SK-N-SH treated with all-trans-retinoic acid at 6 μM for 48 hours (cell line): ENCODE measurements around the gene CSTF3.

Experiments
- ARNTL ChIP-seq: fragments of 450-650 bp; formaldehyde crosslinking; IDR thresholded peaks from 2 replicates; pipeline ENCODE4 v1.5.0; 2020; ENCODE audit warnings: low read depth, mild to moderate bottlenecking, moderate library complexity, borderline replicate concordance
- CSDC2 ChIP-seq: fragments of 250-450 bp; sonication (Bioruptor Pico); IDR thresholded peaks from 2 replicates; pipeline ENCODE4 v1.5.0; 2020; ENCODE audit warnings: mild to moderate bottlenecking, moderate library complexity
- ISL1 ChIP-seq: fragments of 250-450 bp; sonication (Bioruptor Pico); IDR thresholded peaks from 2 replicates; pipeline ENCODE4 v2.1.2; 2022; ENCODE audit warnings: mild to moderate bottlenecking, moderate library complexity
- SNAI2 ChIP-seq: fragments of 250-450 bp; sonication (Bioruptor Pico); IDR thresholded peaks from 2 replicates; pipeline ENCODE4 v1.5.0; 2020; ENCODE audit warnings: mild to moderate bottlenecking, moderate library complexity
- ZC3H10 ChIP-seq: fragments of 250-450 bp; sonication (Bioruptor Pico); IDR thresholded peaks from 2 replicates; pipeline ENCODE4 v1.5.1; 2021; ENCODE audit warnings: mild to moderate bottlenecking, moderate library complexity
- ZFP3 ChIP-seq: fragments of 250-450 bp; sonication (Bioruptor Pico); IDR thresholded peaks from 2 replicates; pipeline ENCODE4 v1.5.0; 2020; ENCODE audit warnings: mild to moderate bottlenecking, moderate library complexity
- ZNF565 ChIP-seq: fragments of 450-650 bp; formaldehyde crosslinking; conservative IDR thresholded peaks from 2 replicates; pipeline ENCODE4 v1.5.0; 2020; ENCODE audit warnings: low read depth, mild to moderate bottlenecking, moderate library complexity
- ZNF70 ChIP-seq: fragments of 450-650 bp; formaldehyde crosslinking; IDR thresholded peaks from 2 replicates; pipeline ENCODE4 v1.5.0; 2020; ENCODE audit warnings: mild to moderate bottlenecking, moderate library complexity
- ZNF8 ChIP-seq: fragments of 450-650 bp; formaldehyde crosslinking; IDR thresholded peaks from 2 replicates; pipeline ENCODE4 v1.5.0; 2020; ENCODE audit warnings: mild to moderate bottlenecking, moderate library complexity
- TF ChIP-seq, protein P1 (sequence below): fragments of 250-450 bp; sonication (Bioruptor Pico); IDR thresholded peaks from 2 replicates; pipeline ENCODE4 v1.8.0; 2020; ENCODE audit warnings: mild to moderate bottlenecking, moderate library complexity, borderline replicate concordance
- TF ChIP-seq, protein P2 (sequence below): fragments of 250-450 bp; sonication (Bioruptor Pico); IDR thresholded peaks from 2 replicates; pipeline ENCODE4 v1.5.0; 2020; ENCODE audit warnings: mild to moderate bottlenecking, moderate library complexity
- TF ChIP-seq, protein P3 (sequence below): fragments of 250-450 bp; sonication (Bioruptor Pico); IDR thresholded peaks from 2 replicates; pipeline ENCODE4 v1.5.1; 2020; ENCODE audit warnings: low read depth, mild to moderate bottlenecking, moderate library complexity

GRCh38 chr11:33147559-33147958 is 13.7 kb downstream of the CSTF3 start:
- TF ChIP-seq ZNF565 (no peak), ZNF8 (CRISPR knock-in tag) (no peak), ISL1 (no peak), SNAI2 (CRISPR knock-in tag) (no peak), ZNF70 (CRISPR knock-in tag) (no peak), CSDC2 (CRISPR knock-in tag) (no peak), ZFP3 (CRISPR knock-in tag) (no peak), ARNTL (CRISPR knock-in tag) (no peak), ZC3H10 (CRISPR knock-in tag) (no peak)
- TF ChIP-seq, protein P1, sequence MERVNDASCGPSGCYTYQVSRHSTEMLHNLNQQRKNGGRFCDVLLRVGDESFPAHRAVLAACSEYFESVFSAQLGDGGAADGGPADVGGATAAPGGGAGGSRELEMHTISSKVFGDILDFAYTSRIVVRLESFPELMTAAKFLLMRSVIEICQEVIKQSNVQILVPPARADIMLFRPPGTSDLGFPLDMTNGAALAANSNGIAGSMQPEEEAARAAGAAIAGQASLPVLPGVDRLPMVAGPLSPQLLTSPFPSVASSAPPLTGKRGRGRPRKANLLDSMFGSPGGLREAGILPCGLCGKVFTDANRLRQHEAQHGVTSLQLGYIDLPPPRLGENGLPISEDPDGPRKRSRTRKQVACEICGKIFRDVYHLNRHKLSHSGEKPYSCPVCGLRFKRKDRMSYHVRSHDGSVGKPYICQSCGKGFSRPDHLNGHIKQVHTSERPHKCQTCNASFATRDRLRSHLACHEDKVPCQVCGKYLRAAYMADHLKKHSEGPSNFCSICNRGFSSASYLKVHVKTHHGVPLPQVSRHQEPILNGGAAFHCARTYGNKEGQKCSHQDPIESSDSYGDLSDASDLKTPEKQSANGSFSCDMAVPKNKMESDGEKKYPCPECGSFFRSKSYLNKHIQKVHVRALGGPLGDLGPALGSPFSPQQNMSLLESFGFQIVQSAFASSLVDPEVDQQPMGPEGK (CRISPR knock-in tag) = no peak
- TF ChIP-seq, protein P2, sequence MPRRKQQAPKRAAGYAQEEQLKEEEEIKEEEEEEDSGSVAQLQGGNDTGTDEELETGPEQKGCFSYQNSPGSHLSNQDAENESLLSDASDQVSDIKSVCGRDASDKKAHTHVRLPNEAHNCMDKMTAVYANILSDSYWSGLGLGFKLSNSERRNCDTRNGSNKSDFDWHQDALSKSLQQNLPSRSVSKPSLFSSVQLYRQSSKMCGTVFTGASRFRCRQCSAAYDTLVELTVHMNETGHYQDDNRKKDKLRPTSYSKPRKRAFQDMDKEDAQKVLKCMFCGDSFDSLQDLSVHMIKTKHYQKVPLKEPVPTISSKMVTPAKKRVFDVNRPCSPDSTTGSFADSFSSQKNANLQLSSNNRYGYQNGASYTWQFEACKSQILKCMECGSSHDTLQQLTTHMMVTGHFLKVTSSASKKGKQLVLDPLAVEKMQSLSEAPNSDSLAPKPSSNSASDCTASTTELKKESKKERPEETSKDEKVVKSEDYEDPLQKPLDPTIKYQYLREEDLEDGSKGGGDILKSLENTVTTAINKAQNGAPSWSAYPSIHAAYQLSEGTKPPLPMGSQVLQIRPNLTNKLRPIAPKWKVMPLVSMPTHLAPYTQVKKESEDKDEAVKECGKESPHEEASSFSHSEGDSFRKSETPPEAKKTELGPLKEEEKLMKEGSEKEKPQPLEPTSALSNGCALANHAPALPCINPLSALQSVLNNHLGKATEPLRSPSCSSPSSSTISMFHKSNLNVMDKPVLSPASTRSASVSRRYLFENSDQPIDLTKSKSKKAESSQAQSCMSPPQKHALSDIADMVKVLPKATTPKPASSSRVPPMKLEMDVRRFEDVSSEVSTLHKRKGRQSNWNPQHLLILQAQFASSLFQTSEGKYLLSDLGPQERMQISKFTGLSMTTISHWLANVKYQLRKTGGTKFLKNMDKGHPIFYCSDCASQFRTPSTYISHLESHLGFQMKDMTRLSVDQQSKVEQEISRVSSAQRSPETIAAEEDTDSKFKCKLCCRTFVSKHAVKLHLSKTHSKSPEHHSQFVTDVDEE (CRISPR knock-in tag) = no peak
- TF ChIP-seq, protein P3, sequence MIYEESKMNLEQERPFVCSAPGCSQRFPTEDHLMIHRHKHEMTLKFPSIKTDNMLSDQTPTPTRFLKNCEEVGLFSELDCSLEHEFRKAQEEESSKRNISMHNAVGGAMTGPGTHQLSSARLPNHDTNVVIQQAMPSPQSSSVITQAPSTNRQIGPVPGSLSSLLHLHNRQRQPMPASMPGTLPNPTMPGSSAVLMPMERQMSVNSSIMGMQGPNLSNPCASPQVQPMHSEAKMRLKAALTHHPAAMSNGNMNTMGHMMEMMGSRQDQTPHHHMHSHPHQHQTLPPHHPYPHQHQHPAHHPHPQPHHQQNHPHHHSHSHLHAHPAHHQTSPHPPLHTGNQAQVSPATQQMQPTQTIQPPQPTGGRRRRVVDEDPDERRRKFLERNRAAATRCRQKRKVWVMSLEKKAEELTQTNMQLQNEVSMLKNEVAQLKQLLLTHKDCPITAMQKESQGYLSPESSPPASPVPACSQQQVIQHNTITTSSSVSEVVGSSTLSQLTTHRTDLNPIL (CRISPR knock-in tag) = no peak
